Mesendoderm (in vitro differentiated cells): ENCODE measurements around the gene FAM151A.

ENCODE experiments used
- DNase-seq: peaks from one replicate; pipeline ENCODE4 v3.0.0; 2013
- H2AK5ac ChIP-seq: 2 replicates; pipeline ENCODE4 v1.6.1; 2013; ENCODE audit warnings: low read length, inconsistent platforms
- H2BK120ac ChIP-seq: 2 replicates; pipeline ENCODE4 v1.6.1; 2013; ENCODE audit warnings: low read depth, mild to moderate bottlenecking, low read length, moderate library complexity, mixed read lengths
- H2BK15ac ChIP-seq: replicated peaks from 2 replicates; pipeline ENCODE4 v1.6.1; 2013; ENCODE audit warnings: low read depth, mild to moderate bottlenecking, moderate library complexity
- H2BK5ac ChIP-seq: 2 replicates; pipeline ENCODE4 v1.6.1; 2013; ENCODE audit warnings: low read length, inconsistent platforms
- H3K18ac ChIP-seq: 2 replicates; pipeline ENCODE4 v1.6.1; 2013; ENCODE audit warnings: mild to moderate bottlenecking, low read length, mixed read lengths
- H3K23ac ChIP-seq: one replicate; pipeline ENCODE4 v1.6.1; 2013; ENCODE audit warnings: low read length
- H3K27ac ChIP-seq: 2 replicates; pipeline ENCODE4 v1.5.1; 2013; ENCODE audit warnings: low read depth, mild to moderate bottlenecking, inconsistent platforms, low read length, moderate library complexity
- H3K27me3 ChIP-seq: 2 replicates; pipeline ENCODE4 v1.6.1; 2013; ENCODE audit warnings: low read length, control low read depth, mild to moderate bottlenecking, inconsistent platforms; ENCODE audit not compliant: insufficient read depth, poor library complexity
- H3K36me3 ChIP-seq: 2 replicates; pipeline ENCODE4 v1.6.1; 2013; ENCODE audit warnings: low read length, inconsistent platforms; ENCODE audit not compliant: control insufficient read depth, insufficient read depth
- H3K4ac ChIP-seq: one replicate; pipeline ENCODE4 v1.6.1; 2013; ENCODE audit warnings: low read depth, mild to moderate bottlenecking, low read length, moderate library complexity
- H3K4me1 ChIP-seq: 2 replicates; pipeline ENCODE4 v1.6.1; 2013; ENCODE audit warnings: low read depth, low read length, inconsistent platforms; ENCODE audit not compliant: control insufficient read depth
- H3K4me2 ChIP-seq: 2 replicates; pipeline ENCODE4 v1.6.1; 2013; ENCODE audit warnings: low read length
- H3K4me3 ChIP-seq: 2 replicates; pipeline ENCODE4 v1.5.1; 2013; ENCODE audit warnings: mild to moderate bottlenecking, low read length
- H3K56ac ChIP-seq: one replicate; pipeline ENCODE4 v1.6.1; 2013; ENCODE audit warnings: low read length
- H3K79me1 ChIP-seq: 2 replicates; pipeline ENCODE4 v1.6.1; 2013; ENCODE audit warnings: low read length, inconsistent platforms
- H3K79me2 ChIP-seq: 2 replicates; pipeline ENCODE4 v1.6.1; 2013; ENCODE audit warnings: mild to moderate bottlenecking, low read length; ENCODE audit not compliant: control insufficient read depth, insufficient read depth
- H3K9ac ChIP-seq: 2 replicates; pipeline ENCODE4 v1.6.1; 2013; ENCODE audit warnings: low read length, inconsistent platforms
- H4K5ac ChIP-seq: one replicate; pipeline ENCODE4 v1.6.1; 2013; ENCODE audit warnings: low read length
- H4K8ac ChIP-seq: one replicate; pipeline ENCODE4 v1.6.1; 2013; ENCODE audit warnings: low read depth, mild to moderate bottlenecking, control low read depth, low read length, moderate library complexity
- WGBS: extraction: QIAGEN DNeasy Blood & Tissue Kit; methylation state at CpG from one replicate; pipeline ENCODE4 v1.1.7; 2013; ENCODE audit warnings: low lambda C conversion rate, missing lambda C conversion rate; ENCODE audit not compliant: insufficient coverage; ENCODE audit errors: extremely low coverage; 5-methylcytosine and 5-hydroxymethylcytosine counted together

Gene FAM151A

GRCh38 chr1:54627196-54627595, 3.9 kb upstream of the FAM151A start:
- Histone ChIP-seq H4K8ac (no peak overlapping the region), H3K18ac (no peak overlapping the region), H3K27ac (no peak overlapping the region), H3K36me3 (no peaks in the 10 kb centered on the region), H3K79me2 (no peaks in the 10 kb centered on the region), H2AK5ac (no peak overlapping the region), H3K23ac (no peak overlapping the region), H3K4ac (no peak overlapping the region), H2BK5ac (no peak overlapping the region), H2BK120ac (no peak overlapping the region), H3K56ac (no peak overlapping the region), H3K4me1 (no peaks in the 10 kb centered on the region), H3K4me2 (no peak overlapping the region), H4K5ac (no peak overlapping the region), H3K27me3 (no peaks in the 10 kb centered on the region), H3K9ac (no peak overlapping the region), H2BK15ac (no peak overlapping the region), H3K4me3 (no peak overlapping the region), H3K79me1 (no peaks in the 10 kb centered on the region)
- DNase-seq = no peak
- no CpG with 5 or more reads among the region's 10 CpGs for WGBS

DNA sequence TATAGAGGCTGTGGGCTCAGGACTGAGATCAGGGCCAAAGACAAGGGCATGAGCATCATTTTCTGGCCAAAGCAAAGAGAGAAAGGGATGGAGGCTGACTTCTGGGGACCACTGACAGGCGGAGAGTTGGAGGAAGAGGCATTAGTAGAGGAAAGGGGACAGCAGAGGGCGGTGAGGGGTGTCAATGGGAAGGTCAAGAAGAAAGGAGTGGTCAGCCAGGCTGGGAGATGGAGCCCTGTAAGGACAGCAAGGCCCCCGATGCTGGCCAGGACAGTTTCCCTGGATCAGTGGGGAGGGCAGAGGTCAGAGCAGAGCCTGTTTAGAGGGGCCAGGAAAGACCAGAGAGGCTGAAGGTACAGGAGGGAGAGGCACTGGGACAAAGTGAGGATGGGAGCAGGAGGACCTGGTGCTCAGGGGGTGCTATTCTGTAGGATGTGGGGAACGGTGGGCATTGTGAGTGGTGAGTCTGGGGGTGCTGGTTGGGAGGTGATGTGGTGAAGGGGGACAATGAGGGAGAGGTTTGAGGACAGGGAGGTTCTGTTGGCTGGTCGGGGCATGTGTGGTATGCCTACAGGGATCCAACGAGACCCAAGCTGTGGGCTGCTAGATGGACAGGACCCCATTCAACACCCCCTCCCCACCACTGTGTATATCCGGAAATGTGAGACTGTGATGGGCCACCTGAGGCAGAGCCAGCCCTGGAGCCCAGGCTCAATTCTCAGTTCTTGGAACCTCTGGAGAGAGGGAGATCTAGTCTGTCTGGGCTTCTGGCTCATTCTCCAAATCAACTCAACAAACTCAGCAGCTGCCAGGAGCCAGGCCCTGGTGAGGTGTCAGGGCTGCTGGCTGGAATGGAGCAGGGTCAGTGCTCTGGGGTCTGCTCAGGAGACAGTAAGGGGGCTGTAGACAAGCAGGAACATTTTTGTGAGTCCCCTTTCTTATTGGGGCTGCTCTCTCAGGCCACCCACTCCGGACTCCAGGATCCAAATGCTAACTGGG, 1.4 kb upstream of the FAM151A start:
- Histone ChIP-seq H2BK15ac (no peak overlapping the region), H3K79me2 (no peaks in the 10 kb centered on the region), H3K18ac (no peak overlapping the region), H3K79me1 (no peaks in the 10 kb centered on the region), H3K27ac (no peak overlapping the region), H3K4me2 (no peak overlapping the region), H3K56ac (no peak overlapping the region), H2BK120ac (no peak overlapping the region), H3K36me3 (no peaks in the 10 kb centered on the region), H3K9ac (no peak overlapping the region), H3K27me3 (no peaks in the 10 kb centered on the region), H3K4ac (no peak overlapping the region), H2BK5ac (no peak overlapping the region), H4K8ac (no peak overlapping the region), H3K4me1 (no peaks in the 10 kb centered on the region), H4K5ac (no peak overlapping the region), H3K4me3 (no peak overlapping the region), H2AK5ac (no peak overlapping the region), H3K23ac (no peak overlapping the region)
- WGBS = no CpG with 5 or more reads among the region's 8 CpGs
- DNase-seq = no peak

GRCh38 chr1:54619749-54620148, 3.6 kb downstream of the FAM151A start:
- H2BK5ac ChIP-seq = no peak overlapping the region
- H2AK5ac ChIP-seq = no peak overlapping the region
- H3K79me2 ChIP-seq = no peaks in the 10 kb centered on the region
- H3K79me1 ChIP-seq = no peaks in the 10 kb centered on the region
- no peak overlapping the region for H4K5ac ChIP-seq
- H3K27ac ChIP-seq = no peak overlapping the region
- WGBS = no CpG with 5 or more reads among the region's 8 CpGs
- H2BK15ac ChIP-seq = no peak overlapping the region
- H2BK120ac ChIP-seq = no peak overlapping the region
- no peak overlapping the region for H3K18ac ChIP-seq
- H3K4ac ChIP-seq = no peak overlapping the region
- H3K4me1 ChIP-seq = no peaks in the 10 kb centered on the region
- H3K9ac ChIP-seq = no peak overlapping the region
- H3K4me2 ChIP-seq = no peak overlapping the region
- no peak overlapping the region for H3K4me3 ChIP-seq
- H3K56ac ChIP-seq = no peak overlapping the region
- H3K23ac ChIP-seq = no peak overlapping the region
- DNase-seq = peak; percentile 33
- no peak overlapping the region for H4K8ac ChIP-seq
- no peaks in the 10 kb centered on the region for H3K36me3 ChIP-seq
- H3K27me3 ChIP-seq = no peaks in the 10 kb centered on the region

- Histone ChIP-seq H4K8ac (no peak overlapping the region), H3K4ac (no peak overlapping the region), H3K4me1 (no peaks in the 10 kb centered on the region), H3K27ac (no peak overlapping the region), H3K56ac (peak overlapping the region; percentile 15), H3K79me1 (no peaks in the 10 kb centered on the region), H3K4me2 (no peak overlapping the region), H3K23ac (no peak overlapping the region), H2BK120ac (no peak overlapping the region), H3K4me3 (no peak overlapping the region), H2AK5ac (no peak overlapping the region), H2BK5ac (no peak overlapping the region), H3K18ac (no peak overlapping the region), H3K79me2 (no peaks in the 10 kb centered on the region), H3K27me3 (no peaks in the 10 kb centered on the region), H2BK15ac (no peak overlapping the region), H4K5ac (no peak overlapping the region), H3K9ac (no peak overlapping the region), H3K36me3 (no peaks in the 10 kb centered on the region)
- DNase-seq = no peak
- WGBS = no CpG with 5 or more reads among the region's 13 CpGs
Observed at GRCh38 chr1:54615531-54616279, 7.6 kb downstream of the FAM151A start.

DNA sequence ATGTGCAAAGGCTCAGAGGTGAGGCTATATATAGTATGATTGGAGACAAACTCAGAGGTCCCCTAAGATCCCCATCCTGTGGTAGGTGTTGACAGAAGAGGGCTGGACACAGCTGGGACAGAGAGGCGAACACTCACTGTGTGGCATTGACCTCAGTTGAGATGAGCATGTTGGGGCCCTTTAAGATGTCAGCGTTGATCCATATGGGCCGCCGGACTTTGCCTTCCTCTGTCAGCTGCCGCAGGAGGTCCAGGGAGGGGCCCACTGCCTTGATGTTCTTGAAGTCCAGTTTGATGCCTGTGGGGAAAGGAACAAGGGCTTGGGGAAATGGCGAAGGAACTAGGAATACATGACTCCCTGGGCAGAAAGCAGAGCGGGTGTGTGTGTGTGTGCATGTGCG, 8.8 kb downstream of the FAM151A start:
- Histone ChIP-seq H3K4me2 (no peak overlapping the region), H4K8ac (no peak overlapping the region), H2AK5ac (no peak overlapping the region), H3K79me1 (no peaks in the 10 kb centered on the region), H2BK15ac (no peak overlapping the region), H3K18ac (no peak overlapping the region), H3K4me1 (no peaks in the 10 kb centered on the region), H3K27me3 (no peaks in the 10 kb centered on the region), H2BK120ac (no peak overlapping the region), H3K4me3 (no peak overlapping the region), H3K56ac (no peak overlapping the region), H3K27ac (no peak overlapping the region), H3K36me3 (no peaks in the 10 kb centered on the region), H2BK5ac (no peak overlapping the region), H3K9ac (no peak overlapping the region), H4K5ac (no peak overlapping the region), H3K4ac (no peak overlapping the region), H3K79me2 (no peaks in the 10 kb centered on the region), H3K23ac (no peak overlapping the region)
- WGBS = no CpG with 5 or more reads among the region's 8 CpGs
- DNase-seq = no peak
